GM18907 (cell line): ENCODE measurements around the gene LSM3.
"Not testable (repeated sequence)": the region's sequence is repeated elsewhere in the genome, so short reads cannot be mapped to it uniquely, and the experiment has no call there.

ENCODE experiments used
- ATAC-seq: cut with Tn5 transposase; IDR thresholded peaks from one replicate; pipeline ENCODE4 v1.9.1; 2021; ENCODE audit warnings: mild to moderate bottlenecking, moderate library complexity; ENCODE audit not compliant: unreplicated experiment

The LSM3 gene

DNA sequence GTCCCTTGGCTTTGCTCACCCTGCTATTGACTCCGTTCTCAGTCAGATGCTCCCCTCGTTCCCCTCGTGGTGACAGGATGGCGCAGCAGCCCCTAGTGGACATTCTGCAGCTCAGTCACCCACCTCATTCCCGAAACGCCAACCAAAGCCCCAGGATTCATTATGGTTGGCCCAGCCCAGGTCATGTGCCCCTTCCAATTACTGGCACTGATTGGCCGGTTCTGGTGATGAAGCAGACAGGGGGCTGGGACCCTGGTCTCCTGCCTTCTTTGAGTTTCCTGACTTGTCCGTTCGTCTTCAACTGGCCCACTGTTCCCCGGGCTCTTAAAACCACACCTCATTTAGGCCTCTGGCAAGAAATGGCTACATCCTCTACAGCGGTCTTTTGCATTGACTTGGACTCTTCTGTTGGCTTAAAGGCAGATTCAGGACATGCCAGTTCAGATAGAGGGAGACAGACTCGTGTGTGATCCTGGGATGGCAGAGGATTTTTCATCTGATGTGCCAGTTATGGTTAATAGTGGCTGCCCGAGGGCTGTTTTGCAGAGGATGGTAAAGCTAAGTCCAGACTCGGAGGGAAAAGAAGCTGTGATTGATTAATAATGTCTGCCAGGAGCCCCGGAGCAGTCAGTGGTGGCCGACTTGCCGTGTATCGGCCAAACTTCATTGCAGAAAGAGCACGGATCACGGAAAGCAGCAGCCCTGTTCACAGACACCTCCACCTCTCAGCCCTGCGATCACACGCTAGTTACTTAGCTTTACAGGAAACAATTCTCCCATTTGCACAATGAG is 37.8 kb downstream of the LSM3 start:
- ATAC-seq, result no peak

DNA sequence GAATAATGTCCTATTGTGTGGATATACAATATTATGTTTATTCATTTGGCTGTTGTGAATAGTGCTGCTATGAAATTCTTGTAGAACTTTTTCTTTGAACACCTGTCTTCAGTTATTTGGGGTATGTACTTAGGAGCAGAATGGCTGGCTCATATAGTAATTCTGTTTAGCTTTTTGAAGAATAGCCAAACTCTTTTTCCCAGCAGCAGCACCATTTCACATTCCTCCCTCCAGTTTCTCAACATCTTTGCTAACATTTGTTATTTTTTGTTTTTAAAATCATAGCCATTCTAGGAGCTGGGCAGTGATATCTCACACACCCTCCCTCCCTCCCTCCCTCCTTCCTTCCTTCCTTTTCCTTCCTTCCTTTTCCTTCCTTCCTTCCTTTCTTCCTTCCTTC is 39.7 kb downstream of the LSM3 start:
- no peak for ATAC-seq

DNA sequence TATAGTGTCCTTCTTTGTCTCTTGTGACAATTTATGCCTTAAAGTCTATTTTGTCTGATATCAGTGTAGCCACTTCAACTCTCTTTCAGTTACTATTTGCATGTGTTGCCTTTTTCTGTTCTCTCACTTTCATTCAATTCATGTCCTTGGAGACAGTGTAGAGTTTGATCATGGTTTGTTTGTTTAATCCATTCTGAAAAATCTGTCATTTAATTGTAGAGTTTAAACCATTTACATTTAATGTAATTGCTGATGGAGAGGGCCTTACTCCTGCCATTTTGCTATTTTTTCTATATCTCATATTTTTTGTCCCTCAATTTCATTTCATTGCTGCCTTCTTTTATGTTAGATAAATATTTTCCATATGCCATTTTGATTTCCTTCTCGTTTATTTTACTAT is 42.3 kb downstream of the LSM3 start:
- ATAC-seq, result no peak

DNA sequence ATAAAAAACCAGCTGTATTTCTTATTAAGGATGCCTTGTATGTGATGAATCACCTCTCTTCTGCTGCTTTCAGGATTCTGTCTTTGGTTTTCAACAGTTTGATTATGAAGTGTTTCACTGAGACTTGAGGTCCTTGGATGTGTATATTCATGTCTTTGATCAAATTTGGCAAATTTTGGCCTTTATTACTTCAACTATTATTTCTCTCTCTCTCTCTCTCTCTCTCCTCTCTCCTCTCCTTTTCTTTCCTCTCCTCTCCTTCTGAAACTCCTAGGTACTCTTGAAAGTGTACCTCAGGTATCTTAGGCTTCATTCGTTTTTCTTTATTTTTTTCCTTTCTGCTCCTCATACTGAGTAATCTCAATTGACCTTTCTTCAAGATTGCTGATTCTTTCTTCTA is 43.3 kb downstream of the LSM3 start:
- ATAC-seq, result no peak

GRCh38 chr3:14222457-14222856 is 43.8 kb downstream of the LSM3 start:
- ATAC-seq, result no peak

DNA sequence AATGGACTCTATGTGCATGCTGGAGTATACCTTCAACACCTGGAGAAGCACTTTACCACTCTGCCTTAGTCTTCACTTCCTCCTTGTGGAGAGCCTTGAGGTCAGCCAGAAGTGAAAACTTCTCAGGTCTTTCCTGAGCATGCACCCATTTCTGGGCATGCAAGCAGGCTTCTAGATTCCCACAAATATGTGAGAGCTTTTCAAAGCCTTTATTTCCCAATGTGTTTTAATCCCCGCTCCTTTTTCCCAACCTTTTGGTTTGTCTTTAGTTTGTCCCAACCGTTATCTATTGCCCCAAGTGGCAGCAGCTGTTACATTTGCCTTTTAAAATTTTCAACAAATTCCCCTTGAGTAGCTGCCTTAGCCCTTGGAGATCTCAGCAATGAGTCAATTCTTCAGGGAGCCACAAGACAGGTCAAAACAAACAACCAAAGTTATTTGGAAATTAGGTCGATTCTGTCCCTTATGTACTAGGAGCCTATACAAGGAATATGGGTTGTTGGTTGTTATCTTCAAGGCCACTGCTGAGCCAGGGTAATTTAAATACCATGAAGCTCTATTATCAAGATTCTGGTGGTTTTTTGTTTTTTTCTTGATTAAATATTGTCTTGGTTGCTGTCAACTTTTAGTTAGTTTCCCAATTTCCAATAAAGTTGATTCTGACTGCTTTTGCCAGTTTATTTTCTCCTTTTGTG is 44.4 kb downstream of the LSM3 start:
- ATAC-seq, result peak; percentile 59

GRCh38 chr3:14223595-14223994 is 45.0 kb downstream of the LSM3 start:
- no peak for ATAC-seq

GRCh38 chr3:14224895-14225294 is 46.3 kb downstream of the LSM3 start:
- no peak for ATAC-seq

- ATAC-seq, result no peak
These were observed 46.8 kb downstream of the LSM3 start for GRCh38 chr3:14225421-14225820.

DNA sequence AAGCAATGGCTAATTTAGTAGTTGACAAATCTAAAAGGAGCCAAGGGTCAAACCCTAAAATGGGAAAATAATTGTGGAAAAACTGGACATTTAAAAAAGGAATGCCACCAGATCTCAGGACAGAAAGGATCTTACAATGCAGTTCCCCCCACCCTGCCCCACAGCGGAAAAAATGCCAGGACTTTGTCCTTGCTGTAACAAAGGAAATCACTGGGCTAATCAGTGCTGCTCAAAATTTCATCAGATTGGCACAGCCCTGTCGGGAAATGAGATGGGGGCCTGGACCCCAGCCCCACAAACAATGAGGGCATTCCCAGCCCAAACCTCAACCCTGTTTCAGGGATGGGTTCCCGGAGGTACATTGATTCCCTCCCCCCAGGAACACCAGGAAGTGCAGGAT is 47.7 kb downstream of the LSM3 start:
- not testable (repeated sequence) for ATAC-seq

DNA sequence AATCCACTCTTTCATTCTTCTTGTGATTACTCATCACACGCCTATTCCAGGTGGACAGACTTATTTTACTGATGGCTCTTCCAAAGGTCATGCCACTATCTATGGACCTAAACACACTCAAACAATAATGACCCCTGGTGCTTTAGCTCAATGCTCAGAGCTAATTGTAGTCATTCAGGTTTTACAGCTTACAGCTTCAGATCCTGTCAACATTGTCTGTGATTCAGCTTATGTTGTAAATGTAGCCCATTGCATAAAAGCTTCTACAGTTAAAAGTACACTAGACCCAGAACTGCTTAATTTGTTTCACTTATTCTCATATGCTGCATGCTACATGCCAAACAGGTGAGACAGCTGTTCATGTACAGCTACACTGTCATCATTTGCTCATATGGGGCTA is 49.2 kb downstream of the LSM3 start:
- no peak for ATAC-seq

DNA sequence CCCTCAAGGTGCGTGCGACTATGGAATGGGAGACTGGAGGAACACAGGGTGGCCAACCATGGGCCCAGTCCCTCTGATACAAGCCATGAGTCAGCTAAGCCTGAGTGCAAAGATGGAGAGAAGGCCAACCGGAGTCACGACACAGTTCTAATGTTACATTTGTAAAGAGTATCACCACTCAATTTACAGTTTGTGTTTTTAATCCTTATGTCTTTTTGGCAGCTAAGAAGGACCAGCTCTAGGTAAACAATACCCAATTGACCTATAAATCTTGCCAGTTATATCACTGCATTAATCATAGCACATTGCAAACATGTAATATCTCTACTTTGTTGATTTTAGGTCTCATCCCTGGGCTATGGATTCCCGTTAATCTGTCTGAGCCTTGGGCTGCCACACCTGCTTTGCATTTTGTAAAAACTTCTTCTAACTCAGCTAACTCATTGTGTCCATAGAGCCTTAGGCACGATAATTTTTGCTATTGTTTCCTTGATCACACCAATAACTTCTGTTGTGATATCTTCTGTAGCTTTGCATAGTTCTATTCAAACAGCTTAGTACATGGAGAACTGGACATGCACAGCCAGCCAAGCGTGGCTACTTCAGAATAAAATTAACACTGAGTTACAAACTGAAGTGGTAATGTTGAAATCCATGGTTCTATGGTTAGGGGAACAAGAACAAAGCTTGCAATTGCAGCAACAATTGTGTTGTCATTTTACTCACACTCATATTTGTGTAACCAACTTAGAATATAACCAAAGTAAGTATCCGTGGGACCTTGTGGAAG is 50.3 kb downstream of the LSM3 start:
- ATAC-seq, result no peak

DNA sequence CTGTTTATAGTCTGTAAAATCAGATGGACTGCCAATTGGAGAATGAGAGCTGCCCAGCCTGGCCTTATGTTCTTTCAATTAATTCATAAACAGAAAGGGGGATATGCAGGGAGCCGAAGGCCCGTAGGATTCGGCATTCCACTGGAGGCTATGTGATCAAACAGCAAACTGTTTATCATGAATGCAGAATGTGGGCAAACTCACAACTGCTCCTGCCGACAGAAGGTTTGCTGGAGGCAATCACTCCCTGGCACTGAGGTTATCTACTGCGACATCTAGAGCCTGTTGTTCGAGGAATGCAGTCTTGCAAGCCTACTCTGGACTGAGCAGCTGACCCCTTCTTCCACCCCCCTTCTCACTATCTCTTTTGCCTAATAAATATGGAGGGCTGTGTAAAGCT is 51.1 kb downstream of the LSM3 start:
- not testable (repeated sequence) for ATAC-seq

- ATAC-seq, result no peak
These were observed 52.1 kb downstream of the LSM3 start for GRCh38 chr3:14230729-14231128.

DNA sequence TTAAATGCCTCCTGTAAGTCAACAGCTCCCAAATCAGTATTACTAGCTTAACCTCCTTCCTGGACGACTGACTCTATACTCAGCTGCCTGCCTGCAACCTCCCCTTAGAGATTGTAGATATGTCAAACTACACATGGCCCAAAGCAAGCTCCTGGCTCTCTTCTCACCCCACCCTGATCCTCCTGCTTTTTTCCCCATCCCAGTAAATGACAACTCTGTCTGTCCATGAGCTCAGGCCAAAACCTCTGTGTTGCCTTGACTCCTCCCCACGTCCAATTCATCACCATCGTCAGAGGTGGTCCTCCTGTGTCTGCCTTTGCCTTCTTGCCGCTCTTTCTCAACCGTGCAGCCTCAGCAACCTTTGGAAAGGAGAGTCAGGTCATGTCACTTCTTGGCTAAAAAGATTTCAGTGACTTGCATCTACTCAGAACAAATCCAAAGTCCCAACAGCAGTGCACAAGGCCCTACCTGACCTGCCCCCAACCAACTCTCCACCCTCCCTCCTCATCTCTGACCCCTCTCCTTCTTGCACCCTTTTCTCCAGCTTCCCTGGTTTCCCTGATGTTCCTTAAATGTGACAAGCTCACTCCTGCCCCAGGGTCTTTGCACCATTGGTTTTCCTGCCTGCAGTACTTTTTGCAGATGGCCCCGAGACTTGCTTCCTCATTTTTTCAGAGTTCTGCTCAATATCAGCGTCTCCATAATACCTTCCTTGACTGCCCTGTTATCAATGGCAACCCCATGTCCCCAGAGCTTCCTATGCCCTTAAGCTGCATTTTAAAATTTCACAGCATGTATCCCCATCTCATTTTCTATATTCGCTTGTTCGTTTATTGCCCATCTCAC is 52.8 kb downstream of the LSM3 start:
- no peak for ATAC-seq

DNA sequence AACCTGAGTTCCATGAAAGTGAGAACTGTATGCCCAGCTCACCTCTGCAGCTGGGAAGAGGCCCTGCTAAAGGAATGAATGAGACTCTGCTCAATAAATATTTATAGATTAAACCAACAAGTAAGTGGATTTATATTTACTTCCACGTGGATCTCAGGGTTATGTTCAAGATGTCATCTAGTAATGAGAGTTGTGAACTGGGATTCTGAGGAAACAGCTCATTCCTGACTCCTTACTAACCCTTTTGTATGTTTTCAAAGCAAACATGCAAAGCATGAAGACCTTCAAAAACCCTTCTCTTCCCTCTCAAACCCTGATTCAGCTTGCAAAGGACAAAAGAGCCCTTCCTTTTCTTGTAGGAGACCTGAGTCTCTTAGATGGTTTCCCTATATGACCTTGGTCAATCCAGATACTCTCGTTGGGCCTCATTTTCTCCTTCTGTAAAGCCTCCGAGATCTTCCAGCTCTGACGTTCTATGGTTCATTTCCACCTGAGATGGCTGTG is 53.4 kb downstream of the LSM3 start:
- no peak for ATAC-seq

- no peak for ATAC-seq
These were observed 55.8 kb downstream of the LSM3 start for GRCh38 chr3:14234251-14235002.

DNA sequence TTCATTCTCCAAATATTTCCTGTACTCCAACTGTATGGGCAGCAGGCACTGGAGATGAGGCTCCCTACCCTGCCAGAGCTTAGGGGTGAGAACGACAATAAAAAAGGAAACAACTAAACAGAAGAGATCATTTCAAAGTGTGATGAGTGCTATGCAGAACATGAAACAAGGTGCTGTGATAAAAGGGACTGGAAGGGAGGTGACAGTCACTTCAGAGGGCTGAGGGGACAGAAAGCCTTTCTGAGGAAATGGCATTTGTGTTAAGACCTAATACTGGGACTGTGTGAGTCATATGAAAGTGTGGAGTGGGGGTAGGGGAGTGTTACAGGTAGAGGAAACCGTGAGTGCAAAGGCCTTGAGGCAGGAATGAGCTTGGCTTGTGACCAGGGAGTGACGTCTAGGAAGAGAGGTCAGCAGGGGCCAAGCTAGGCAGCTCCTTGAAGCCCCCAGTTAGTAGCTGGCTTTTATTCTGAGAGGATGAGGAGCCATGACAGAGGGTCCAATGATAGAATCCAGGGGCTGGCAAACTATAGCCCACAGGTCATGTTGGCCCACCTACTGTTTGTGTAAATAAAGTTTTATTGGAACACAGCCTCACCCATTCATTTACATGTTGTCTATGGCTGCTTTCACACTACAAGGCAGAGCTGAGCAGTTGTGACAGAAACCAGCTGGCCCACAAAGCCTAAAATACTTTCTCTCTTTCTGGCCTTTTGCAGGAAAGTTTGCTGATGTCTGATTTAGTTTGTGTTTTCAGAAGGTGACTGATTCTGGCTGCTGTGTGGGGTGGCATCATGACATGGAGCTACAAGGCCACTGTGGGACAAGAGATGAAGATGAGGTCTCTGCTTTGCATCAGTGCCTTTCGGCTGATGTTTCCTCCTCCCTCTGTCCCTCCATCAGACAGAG is 56.6 kb downstream of the LSM3 start:
- ATAC-seq, result no peak

- no peak for ATAC-seq
These were observed 57.3 kb downstream of the LSM3 start for GRCh38 chr3:14235912-14236295.
